Ovary (tissue), 9 donors: ENCODE data around the gene BMS1. TPM values are rescaled to one million over a fixed set of nuclear protein-coding genes. Genes with fewer than 3 reads are reported as not detected.

Experiments used
- DNase-seq, 5 donors: peaks; one replicate each; pipeline ENCODE4 v3.0.0-alpha.2; 2019 to 2020
- H3K27ac ChIP-seq, 2 donors: fragments of 200-600 bp; one replicate each; pipeline versions ENCODE4 v1.5.1 to v1.8.0; 2019 to 2022
- H3K27me3 ChIP-seq: fragments of 200-600 bp; one replicate; pipeline ENCODE4 v1.8.0; 2022
- H3K36me3 ChIP-seq: fragments of 200-600 bp; sonication (generic); one replicate; pipeline ENCODE4 v1.5.1; 2019
- H3K4me1 ChIP-seq: one replicate; pipeline ENCODE4 v1.8.1; 2013; ENCODE audit warnings: mild to moderate bottlenecking, moderate library complexity; ENCODE audit not compliant: insufficient read depth
- H3K4me3 ChIP-seq: fragments of 200-600 bp; sonication (generic); one replicate; pipeline ENCODE4 v1.5.1; 2017
- H3K9me3 ChIP-seq, 2 donors: fragments of 200-600 bp in 1 of 2; sonication (generic) in 1 of 2; one replicate each; pipeline versions ENCODE4 v1.5.1 to v1.8.1; 2013 to 2019; ENCODE audit warnings: mild to moderate bottlenecking in 1 of 2, moderate library complexity in 1 of 2
- CTCF ChIP-seq, 3 donors: fragments of 450-650 bp in 2 of 3; fragments of 200-600 bp in 1 of 3; IDR thresholded peaks; one replicate each; pipeline versions ENCODE4 v1.5.1 to v1.8.0; 2016 to 2022; ENCODE audit warnings: antibody characterized with exemption in 3 of 3, mild to moderate bottlenecking in 1 of 3
- EP300 ChIP-seq: sonication (generic); formaldehyde crosslinking; IDR thresholded peaks from one replicate; pipeline ENCODE4 v1.6.1; 2017; ENCODE audit warnings: antibody characterized with exemption
- POLR2A ChIP-seq: fragments of 450-650 bp; IDR thresholded peaks from one replicate; pipeline ENCODE4 v1.6.1; 2017; ENCODE audit warnings: antibody characterized with exemption, mild to moderate bottlenecking, moderate library complexity
- WGBS, 3 donors: extraction: QIAGEN DNeasy Blood & Tissue Kit in 1 of 3; methylation state at CpG; one replicate each; pipeline versions ENCODE4 v1.1.5 to v1.1.7; 2013 to 2017; 5-methylcytosine and 5-hydroxymethylcytosine counted together
- intact Hi-C, 4 donors: fragments of 100-400 bp; cut with DNase I; formaldehyde crosslinking; loops; one replicate each; pipeline versions ENCODE4 v1.11.0 to v1.15.1; 2022 to 2023
- polyA plus RNA-seq, 2 donors: library from polyadenylated mRNA; stranded (reverse); fragments of 200-250 nt in 1 of 2; fragments of 350-450 nt in 1 of 2; fragmentation: Illumina TruSeq in 1 of 2; extraction: RNeasy Lipid Tissue Mini Kit (QIAGEN cat#74804) in 1 of 2; gene quantifications; one replicate each; pipeline ENCODE4 v1.2.3, GENCODE V29; 2013 to 2014
- small RNA-seq: library from RNA; depleted of rRNA; stranded (forward); fragments of <200 nt; gene quantifications from one replicate; pipeline ENCODE3, GENCODE V24; 2016
- total RNA-seq, 7 donors: library from RNA; depleted of rRNA in 2 of 7; stranded (reverse); fragments of >200 nt in 2 of 7; fragmentation: NEBNext Ultra II Directional in 3 of 7; extraction: Animal tissue kit (Norgen Biotek cat#: 25700) in 3 of 7; gene quantifications; one replicate each; pipeline versions ENCODE4 v1.1.0 to v1.2.4, GENCODE V29; 2016 to 2023
- donor health status: DM: no; HTN: no; CAD: no; lungs with moderate emphysema.
- donor health status: DM: no; HTN: no; CAD: no.
- donor health status: Bipolar disorder and iron deficiency.
- donor health status: DM: yes; HTN: yes; CAD: no.
- donor health status: DM: no; HTN: no; CAD: no.
- donor health status: DM: yes; HTN: yes; CAD: no.

The BMS1 gene
- total and polyA plus RNA-seq, 9 donors: 8.4 to 16.0 (median 13.3) TPM

GRCh38 chr10:42882597-42882996, 100.0 kb downstream of the BMS1 start:
- no peak overlapping the region for H3K4me3 ChIP-seq
- no peak overlapping the region for H3K27ac ChIP-seq
- H3K27me3 ChIP-seq: no peaks in the 10 kb centered on the region
- no peak for DNase-seq
- no peaks in the 10 kb centered on the region for H3K36me3 ChIP-seq
- no peak for TF ChIP-seq CTCF (IDR thresholded peaks at IDR 0.05)
- TF ChIP-seq POLR2A: no peak
- no peak for TF ChIP-seq EP300
- intact Hi-C loops: no loop called here
- H3K4me1 ChIP-seq: no peaks in the 10 kb centered on the region
- WGBS, 3 donors: 82 to 92% (median 88%) methylated on average over 3 of the region's 3 CpGs
- H3K9me3 ChIP-seq: no peaks in the 10 kb centered on the region

Small RNA genes lying within 50 kb of the gene (small RNA-seq; reads per million reads assigned to genes)
- gene RNU6-885P: not detected

Other genes with a start within 250 kb of the BMS1 start
- 10 to 100 TPM; 24.9 to 71.8 (median 42.3) TPM for gene ZNF33B, start 144.2 kb upstream of the BMS1 start, total RNA-seq
- 10 to 100 TPM; 32.7 to 32.9 TPM for gene ZNF33B, start 144.2 kb upstream of the BMS1 start, polyA plus RNA-seq